Lower leg skin (tissue), 3 donors: ENCODE measurements around the gene SIRPA.

Source experiments
- POLR2A ChIP-seq, 2 donors: fragments of 450-650 bp; IDR thresholded peaks; one replicate each; pipeline ENCODE4 v1.6.1; 2016 to 2017; ENCODE audit warnings: antibody characterized with exemption in 2 of 2, mild to moderate bottlenecking in 1 of 2, moderate library complexity in 1 of 2
- TF ChIP-seq, protein P1 (sequence below), 3 donors: fragments of 450-650 bp; IDR thresholded peaks; one replicate each; pipeline ENCODE4 v1.5.1; 2016; ENCODE audit warnings: antibody characterized with exemption in 3 of 3, mild to moderate bottlenecking in 3 of 3, moderate library complexity in 2 of 3

DNA sequence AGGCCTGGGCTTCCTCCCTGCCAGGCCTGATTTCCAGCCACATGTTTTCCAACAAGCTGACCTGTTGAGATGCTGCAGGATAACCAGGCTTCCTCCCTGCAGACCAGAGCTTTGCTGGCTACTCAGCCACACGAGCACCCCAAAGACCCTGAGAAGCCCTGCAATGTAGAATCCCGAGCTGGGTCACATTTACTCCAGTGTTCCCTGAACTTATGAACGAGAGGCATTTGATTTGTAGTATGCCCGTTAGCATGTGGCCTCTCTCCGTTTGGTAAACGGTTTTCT lies 4.0 kb downstream of the SIRPA start:
- TF ChIP-seq, protein P1, sequence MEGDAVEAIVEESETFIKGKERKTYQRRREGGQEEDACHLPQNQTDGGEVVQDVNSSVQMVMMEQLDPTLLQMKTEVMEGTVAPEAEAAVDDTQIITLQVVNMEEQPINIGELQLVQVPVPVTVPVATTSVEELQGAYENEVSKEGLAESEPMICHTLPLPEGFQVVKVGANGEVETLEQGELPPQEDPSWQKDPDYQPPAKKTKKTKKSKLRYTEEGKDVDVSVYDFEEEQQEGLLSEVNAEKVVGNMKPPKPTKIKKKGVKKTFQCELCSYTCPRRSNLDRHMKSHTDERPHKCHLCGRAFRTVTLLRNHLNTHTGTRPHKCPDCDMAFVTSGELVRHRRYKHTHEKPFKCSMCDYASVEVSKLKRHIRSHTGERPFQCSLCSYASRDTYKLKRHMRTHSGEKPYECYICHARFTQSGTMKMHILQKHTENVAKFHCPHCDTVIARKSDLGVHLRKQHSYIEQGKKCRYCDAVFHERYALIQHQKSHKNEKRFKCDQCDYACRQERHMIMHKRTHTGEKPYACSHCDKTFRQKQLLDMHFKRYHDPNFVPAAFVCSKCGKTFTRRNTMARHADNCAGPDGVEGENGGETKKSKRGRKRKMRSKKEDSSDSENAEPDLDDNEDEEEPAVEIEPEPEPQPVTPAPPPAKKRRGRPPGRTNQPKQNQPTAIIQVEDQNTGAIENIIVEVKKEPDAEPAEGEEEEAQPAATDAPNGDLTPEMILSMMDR (IDR thresholded peaks at IDR 0.05), result no peak
- no peak for TF ChIP-seq POLR2A (IDR thresholded peaks at IDR 0.05)
